ENCODE data around the gene GLT6D1. TPM values are rescaled to one million over a fixed set of nuclear protein-coding genes. Genes with fewer than 3 reads are reported as not detected.
"Not testable (repeated sequence)": the region's sequence is repeated elsewhere in the genome, so short reads cannot be mapped to it uniquely, and the experiment has no call there.

Gene GLT6D1
- total and polyA plus RNA-seq, 2 of the 13 experiments (the other 11 are each of a cell fraction or from before 2014, with no cell fraction given): not detected

DNA sequence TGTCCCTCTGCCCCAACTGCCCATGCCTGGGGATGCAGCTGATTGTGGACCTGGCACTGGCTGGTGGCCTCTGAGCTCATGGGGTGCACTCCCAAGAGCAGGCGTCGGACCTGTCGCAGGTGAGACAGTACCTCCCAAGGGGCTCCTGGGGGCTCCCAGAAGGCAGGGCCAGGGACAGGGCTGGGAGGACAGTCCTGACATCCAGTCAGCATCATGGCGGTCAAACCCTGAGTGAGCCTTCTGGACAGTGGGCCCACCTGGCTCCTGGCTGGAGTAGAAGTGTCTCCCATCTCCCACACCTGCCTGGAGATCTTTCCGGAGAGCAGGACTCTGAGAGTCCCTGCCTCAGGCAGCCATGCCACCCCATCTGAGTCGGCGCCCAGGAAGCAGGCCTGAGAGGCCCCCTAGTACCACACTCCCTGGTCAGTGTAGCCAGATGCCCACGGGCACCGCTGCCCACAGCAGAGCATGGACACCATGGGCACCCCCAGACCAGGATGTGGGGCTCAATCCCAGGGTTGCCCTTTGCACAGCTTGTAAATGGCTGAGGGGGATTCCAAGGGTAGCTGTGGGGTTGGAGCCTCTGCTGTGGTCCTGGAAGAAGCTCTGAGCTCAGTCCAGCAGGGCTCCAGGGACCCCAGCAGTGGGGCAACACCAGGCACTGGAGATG is 30.4 kb upstream of the GLT6D1 start:
- Histone ChIP-seq H3K9me3 (ENCODE audit: low read length) (no peaks in the 10 kb centered on the region), H3K79me2 (ENCODE audit: insufficient read depth, low read length) (no peaks in the 10 kb centered on the region), H3K9ac (ENCODE audit: insufficient read depth, low read depth, low read length) (no peak overlapping the region), H3K36me3 (replicated peaks in 1 of 2; ENCODE audit: control insufficient read depth in 1 of 2, insufficient read depth in 2 of 2, low read length in 2 of 2) (no peaks in the 10 kb centered on the region), H3K27me3 (ENCODE audit: control insufficient read depth in 1 of 2, insufficient read depth in 2 of 2, low read length in 2 of 2) (peaks cover 6 to 39% of the 10 kb centered on the region in 2 experiments; a peak in 4 of 5 replicates), H2AFZ (ENCODE audit: low read length) (no peak overlapping the region), H3K4me3 (replicated peaks in 1 of 3; ENCODE audit: insufficient read depth in 1 of 3, low read depth in 2 of 3, low read length in 3 of 3) (no peak overlapping the region), H4K20me1 (ENCODE audit: insufficient read depth, low read length) (0 out of 2 replicates have a peak, but pooled peaks cover 2% of the 10 kb centered on the region), H3K4me1 (ENCODE audit: insufficient read depth, low read length) (no peaks in the 10 kb centered on the region), H3K27ac (ENCODE audit: extremely low read length, insufficient read depth, low read length) (no peak overlapping the region), H3K4me2 (ENCODE audit: low read depth, low read length) (no peak overlapping the region)
- no CpG with 5 or more reads among the region's 9 CpGs for whole genome bisulfite sequencing (ENCODE audit: low lambda C conversion rate)
- intact Hi-C loops (cut with micrococcal nuclease; ENCODE audit: unreplicated experiment) (no loop called here), in situ Hi-C loops (cut with HindIII; ENCODE audit: extremely low pct_ligation_motif_present, low pct_unique_long_range_greater_than_20kb) (no loop called here)
- POLR2A ChIA-PET: no interaction called here
- CTCF ChIA-PET (ENCODE audit: low intra/inter-chr PET ratio, low total read pairs): no interaction called here
- TF ChIP-seq KDM5B (CRISPR knock-in tag; IDR thresholded peaks at IDR 0.05; ENCODE audit: borderline replicate concordance): no peak
- TF ChIP-seq ZNF331 (CRISPR knock-in tag; IDR thresholded peaks at IDR 0.05): no peak
- TF ChIP-seq, protein P1, sequence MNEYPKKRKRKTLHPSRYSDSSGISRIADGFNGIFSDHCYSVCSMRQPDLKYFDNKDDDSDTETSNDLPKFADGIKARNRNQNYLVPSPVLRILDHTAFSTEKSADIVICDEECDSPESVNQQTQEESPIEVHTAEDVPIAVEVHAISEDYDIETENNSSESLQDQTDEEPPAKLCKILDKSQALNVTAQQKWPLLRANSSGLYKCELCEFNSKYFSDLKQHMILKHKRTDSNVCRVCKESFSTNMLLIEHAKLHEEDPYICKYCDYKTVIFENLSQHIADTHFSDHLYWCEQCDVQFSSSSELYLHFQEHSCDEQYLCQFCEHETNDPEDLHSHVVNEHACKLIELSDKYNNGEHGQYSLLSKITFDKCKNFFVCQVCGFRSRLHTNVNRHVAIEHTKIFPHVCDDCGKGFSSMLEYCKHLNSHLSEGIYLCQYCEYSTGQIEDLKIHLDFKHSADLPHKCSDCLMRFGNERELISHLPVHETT (CRISPR knock-in tag; conservative IDR thresholded peaks at IDR 0.05): no peak
- no peak for TF ChIP-seq ZNF788 (CRISPR knock-in tag; IDR thresholded peaks at IDR 0.05; ENCODE audit: borderline replicate concordance)
- TF ChIP-seq REPIN1 (CRISPR knock-in tag; IDR thresholded peaks at IDR 0.05; ENCODE audit: borderline replicate concordance, low read depth): no peak
- TF ChIP-seq, protein P2, sequence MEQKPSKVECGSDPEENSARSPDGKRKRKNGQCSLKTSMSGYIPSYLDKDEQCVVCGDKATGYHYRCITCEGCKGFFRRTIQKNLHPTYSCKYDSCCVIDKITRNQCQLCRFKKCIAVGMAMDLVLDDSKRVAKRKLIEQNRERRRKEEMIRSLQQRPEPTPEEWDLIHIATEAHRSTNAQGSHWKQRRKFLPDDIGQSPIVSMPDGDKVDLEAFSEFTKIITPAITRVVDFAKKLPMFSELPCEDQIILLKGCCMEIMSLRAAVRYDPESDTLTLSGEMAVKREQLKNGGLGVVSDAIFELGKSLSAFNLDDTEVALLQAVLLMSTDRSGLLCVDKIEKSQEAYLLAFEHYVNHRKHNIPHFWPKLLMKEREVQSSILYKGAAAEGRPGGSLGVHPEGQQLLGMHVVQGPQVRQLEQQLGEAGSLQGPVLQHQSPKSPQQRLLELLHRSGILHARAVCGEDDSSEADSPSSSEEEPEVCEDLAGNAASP (CRISPR knock-in tag; IDR thresholded peaks at IDR 0.05; ENCODE audit: borderline replicate concordance): no peak
- no peak for FAIRE-seq
- no TSS peak for BruUV-seq (replicated peaks)
- no peak for DNase-seq (ENCODE audit: low spot score)
- no peak for ATAC-seq

DNA sequence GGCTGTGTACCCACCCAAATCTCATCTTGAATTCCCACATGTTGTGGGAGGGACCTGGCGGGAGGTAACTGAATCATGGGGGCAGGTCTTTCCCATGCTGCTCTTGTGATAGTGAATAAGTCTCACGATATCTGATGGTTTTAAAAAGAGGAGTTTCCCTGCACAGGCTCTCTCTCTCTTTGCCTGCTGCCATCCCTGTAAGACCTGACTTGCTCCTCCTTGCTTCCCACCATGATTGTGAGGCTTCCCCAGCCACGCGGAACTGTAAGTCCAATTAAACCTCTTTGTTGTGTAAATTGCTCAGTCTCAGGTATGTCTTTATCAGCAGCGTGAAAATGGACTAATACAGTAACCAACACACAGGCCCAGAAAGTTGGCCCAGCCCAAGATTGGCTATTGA is 29.7 kb upstream of the GLT6D1 start:
- ATAC-seq; POLR2A ChIA-PET; DNase-seq (ENCODE audit: low spot score); H3K36me3 ChIP-seq (replicated peaks in 1 of 2; ENCODE audit: control insufficient read depth in 1 of 2, insufficient read depth in 2 of 2, low read length in 2 of 2); CTCF ChIA-PET (ENCODE audit: low intra/inter-chr PET ratio, low total read pairs); intact Hi-C loops (cut with micrococcal nuclease; ENCODE audit: unreplicated experiment); H3K4me2 ChIP-seq (ENCODE audit: low read depth, low read length); H3K9ac ChIP-seq (ENCODE audit: insufficient read depth, low read depth, low read length); H3K27ac ChIP-seq (ENCODE audit: extremely low read length, insufficient read depth, low read length); FAIRE-seq; in situ Hi-C loops (cut with HindIII; ENCODE audit: extremely low pct_ligation_motif_present, low pct_unique_long_range_greater_than_20kb); H3K4me3 ChIP-seq (replicated peaks in 1 of 3; ENCODE audit: insufficient read depth in 1 of 3, low read depth in 2 of 3, low read length in 3 of 3); H3K9me3 ChIP-seq (ENCODE audit: low read length); H4K20me1 ChIP-seq (ENCODE audit: insufficient read depth, low read length); H2AFZ ChIP-seq (ENCODE audit: low read length); H3K4me1 ChIP-seq (ENCODE audit: insufficient read depth, low read length); BruUV-seq (replicated peaks); H3K79me2 ChIP-seq (ENCODE audit: insufficient read depth, low read length): not testable (repeated sequence)
- WGBS (ENCODE audit: low lambda C conversion rate): 0% methylated on average over 3 of the region's 5 CpGs
- H3K27me3 ChIP-seq (ENCODE audit: control insufficient read depth in 1 of 2, insufficient read depth in 2 of 2, low read length in 2 of 2): peaks cover 8 to 46% of the 10 kb centered on the region in 2 experiments; a peak in 4 of 5 replicates
